HepG2 (cell line): ENCODE data around the gene INTS14. TPM values are rescaled to one million over a fixed set of nuclear protein-coding genes. Genes with fewer than 3 reads are reported as not detected.

Experiments
- ATAC-seq: fragments of 200-7000 bp; cut with Tn5 transposase; 3 replicates; pipeline ENCODE4 v1.9.1; 2020; ENCODE audit warnings: mild to moderate bottlenecking, moderate library complexity
- BruUV-seq: library from RNA; stranded (reverse); fragments of 400-500 nt; replicated peaks from 2 replicates; lab custom pipeline; 2021; lab: Mats Ljungman, UMichigan
- CTCF ChIA-PET: fragments of 300-600 bp; formaldehyde crosslinking; extraction: SDS; loops from one replicate; lab custom pipeline; 2021; ENCODE audit warnings: low total read pairs, inconsistent platforms, low intra/inter-chr PET ratio; lab: Yijun Ruan, JAX
- POLR2A ChIA-PET: fragments of 350-600 bp; sonication (Branson Sonifier 250); formaldehyde crosslinking; loops from one replicate; lab custom pipeline; 2020; ENCODE audit warnings: antibody characterized with exemption, inconsistent platforms; lab: Yijun Ruan, JAX
- DNase-seq: peaks from one replicate; pipeline ENCODE4 v3.0.0-alpha.2; 2015; ENCODE audit warnings: low spot score
- FAIRE-seq: peaks from 3 replicates; lab custom pipeline; 2011; peaks lifted over from hg19 to GRCh38; lab: Jason Lieb, UNC
- H2AFZ ChIP-seq: one replicate; pipeline ENCODE4 v1.6.1; 2011; ENCODE audit warnings: low read length, inconsistent platforms
- H3K27ac ChIP-seq: fragments of 300-600 bp; 3 replicates; pipeline ENCODE4 v1.8.0; 2011; ENCODE audit warnings: mixed run types, mild to moderate bottlenecking, mixed read lengths, low read length, inconsistent platforms; ENCODE audit not compliant: insufficient read depth; ENCODE audit errors: extremely low read length
- H3K27me3 ChIP-seq, 2 experiments: fragments of 200-600 bp in 1 of 2; 2 replicates in 1 of 2; 3 replicates in 1 of 2; pipeline versions ENCODE4 v1.6.0 to v1.8.0; 2011; ENCODE audit warnings: low read length in 2 of 2, mild to moderate bottlenecking in 2 of 2, moderate library complexity in 2 of 2, inconsistent platforms in 1 of 2; ENCODE audit not compliant: insufficient read depth in 2 of 2, control insufficient read depth in 1 of 2
- H3K36me3 ChIP-seq, 2 experiments: fragments of 200-600 bp in 1 of 2; replicated peaks in 1 of 2; 2 replicates in 1 of 2; 3 replicates in 1 of 2; pipeline versions ENCODE4 v1.5.1 to v1.8.0; 2011; ENCODE audit warnings: low read length in 2 of 2, inconsistent platforms in 1 of 2; ENCODE audit not compliant: insufficient read depth in 2 of 2, control insufficient read depth in 1 of 2
- H3K4me1 ChIP-seq: 2 replicates; pipeline ENCODE4 v1.5.1; 2012; ENCODE audit warnings: low read length, inconsistent platforms; ENCODE audit not compliant: insufficient read depth
- H3K4me2 ChIP-seq: 2 replicates; pipeline ENCODE4 v1.6.0; 2011; ENCODE audit warnings: low read depth, low read length, inconsistent platforms
- H3K4me3 ChIP-seq, 3 experiments: fragments of 200-600 bp in 1 of 3; sonication (generic), shearing (Covaris generic) in 1 of 3; replicated peaks in 1 of 3; 2 replicates each; pipeline ENCODE4 v1.5.1; 2011 to 2016; ENCODE audit warnings: low read length in 3 of 3, inconsistent platforms in 2 of 3, low read depth in 2 of 3, mild to moderate bottlenecking in 2 of 3, control low read depth in 1 of 3, mixed read lengths in 1 of 3; ENCODE audit not compliant: insufficient read depth in 1 of 3
- H3K79me2 ChIP-seq: one replicate; pipeline ENCODE4 v1.6.1; 2011; ENCODE audit warnings: low read length, inconsistent platforms; ENCODE audit not compliant: insufficient read depth
- H3K9ac ChIP-seq: 2 replicates; pipeline ENCODE4 v1.6.0; 2011; ENCODE audit warnings: mild to moderate bottlenecking, low read depth, low read length, inconsistent platforms; ENCODE audit not compliant: insufficient read depth
- H3K9me3 ChIP-seq: 2 replicates; pipeline ENCODE4 v1.5.1; 2012; ENCODE audit warnings: mild to moderate bottlenecking, low read length
- H4K20me1 ChIP-seq: 2 replicates; pipeline ENCODE4 v1.6.0; 2011; ENCODE audit warnings: inconsistent platforms, mild to moderate bottlenecking, low read length, moderate library complexity; ENCODE audit not compliant: insufficient read depth
- CBFB ChIP-seq: sonication (generic); formaldehyde crosslinking; IDR thresholded peaks from 2 replicates; pipeline ENCODE4 v1.4.0; 2020; ENCODE audit warnings: missing genetic modification reagents
- KAT7 ChIP-seq: IDR thresholded peaks from 2 replicates; pipeline ENCODE4 v1.6.1; 2018; ENCODE audit warnings: borderline replicate concordance, missing compliant biosample characterization
- MBD4 ChIP-seq: IDR thresholded peaks from 2 replicates; pipeline ENCODE4 v1.6.1; 2012; ENCODE audit warnings: low read length, inconsistent platforms, borderline replicate concordance
- NKX3-1 ChIP-seq: sonication (generic); formaldehyde crosslinking; IDR thresholded peaks from 2 replicates; pipeline ENCODE4 v1.5.0; 2020; ENCODE audit warnings: missing genetic modification reagents
- NRL ChIP-seq: sonication (generic); formaldehyde crosslinking; IDR thresholded peaks from 2 replicates; pipeline ENCODE4 v1.5.0; 2020; ENCODE audit warnings: missing genetic modification reagents, mild to moderate bottlenecking, moderate library complexity, borderline replicate concordance
- PHF5A ChIP-seq: IDR thresholded peaks from one replicate; pipeline ENCODE4 v1.6.1; 2018; ENCODE audit warnings: low read depth, missing genetic modification reagents; ENCODE audit not compliant: unreplicated experiment
- PITX1 ChIP-seq: sonication (generic); formaldehyde crosslinking; IDR thresholded peaks from 2 replicates; pipeline ENCODE4 v1.5.1; 2020; ENCODE audit warnings: mild to moderate bottlenecking, missing genetic modification reagents
- POLR2A ChIP-seq, 2 experiments: IDR thresholded peaks; 2 replicates each; pipeline ENCODE4 v1.6.1; 2011; ENCODE audit warnings: low read depth in 2 of 2, low read length in 2 of 2, mild to moderate bottlenecking in 1 of 2, moderate library complexity in 1 of 2; ENCODE audit not compliant: insufficient read depth in 1 of 2
- TGIF2 ChIP-seq: IDR thresholded peaks from 2 replicates; pipeline ENCODE4 v1.6.1; 2016; ENCODE audit warnings: control low read depth, missing compliant biosample characterization
- ZNF446 ChIP-seq: sonication (generic); formaldehyde crosslinking; IDR thresholded peaks from 2 replicates; pipeline ENCODE4 v1.5.0; 2020; ENCODE audit warnings: mild to moderate bottlenecking, missing genetic modification reagents
- ZNF558 ChIP-seq: sonication (generic); formaldehyde crosslinking; IDR thresholded peaks from 2 replicates; pipeline ENCODE4 v1.9.0; 2022; ENCODE audit warnings: mild to moderate bottlenecking, missing genetic modification reagents, borderline replicate concordance
- ZNF564 ChIP-seq: sonication (generic); formaldehyde crosslinking; IDR thresholded peaks from 2 replicates; pipeline ENCODE4 v1.8.1; 2023; ENCODE audit warnings: mild to moderate bottlenecking, missing genetic modification reagents
- WGBS: methylation state at CpG from one replicate; pipeline ENCODE4 v1.1.6; 2017; ENCODE audit warnings: low lambda C conversion rate; 5-methylcytosine and 5-hydroxymethylcytosine counted together
- in situ Hi-C: cut with HindIII; loops from 2 replicates; pipeline ENCODE4 v1.10.0; 2017; ENCODE audit warnings: low pct_unique_long_range_greater_than_20kb; ENCODE audit not compliant: extremely low pct_ligation_motif_present
- intact Hi-C: fragments of 100-400 bp; cut with micrococcal nuclease; formaldehyde crosslinking; loops from one replicate; pipeline ENCODE4 v1.10.0; 2022; ENCODE audit not compliant: unreplicated experiment
- polyA plus RNA-seq, 8 experiments: library from polyadenylated mRNA; depleted of rRNA in 3 of 8; stranded (reverse) in 7 of 8; unstranded in 1 of 8; fragments of >200 nt; fragmentation: Illumina TruSeq in 4 of 8; extraction: Trizol in 4 of 8; gene quantifications; 2 replicates each; pipeline versions ENCODE4 v1.2.1 to v1.2.3, GENCODE V29; 2011 to 2016; ENCODE audit warnings: low read depth in 4 of 8, missing spikeins in 1 of 8, mixed read lengths in 1 of 8; ENCODE audit not compliant: insufficient read depth in 1 of 8
- total RNA-seq, 5 experiments: library from RNA; depleted of rRNA; stranded (reverse); fragments of >200 nt; fragmentation: Illumina TruSeq; extraction: Trizol; gene quantifications; 2 replicates each; pipeline ENCODE4 v1.2.3, GENCODE V29; 2016; ENCODE audit warnings: low read depth in 1 of 5
- TF ChIP-seq, protein P1 (sequence below): sonication (generic); formaldehyde crosslinking; IDR thresholded peaks from 2 replicates; pipeline ENCODE4 v1.4.0; 2020; ENCODE audit warnings: mild to moderate bottlenecking, missing genetic modification reagents

The INTS14 gene
- total and polyA plus RNA-seq, 2 of the 13 experiments (the other 11 are each of a cell fraction or from before 2014, with no cell fraction given) = 41.4 to 52.0 TPM

DNA sequence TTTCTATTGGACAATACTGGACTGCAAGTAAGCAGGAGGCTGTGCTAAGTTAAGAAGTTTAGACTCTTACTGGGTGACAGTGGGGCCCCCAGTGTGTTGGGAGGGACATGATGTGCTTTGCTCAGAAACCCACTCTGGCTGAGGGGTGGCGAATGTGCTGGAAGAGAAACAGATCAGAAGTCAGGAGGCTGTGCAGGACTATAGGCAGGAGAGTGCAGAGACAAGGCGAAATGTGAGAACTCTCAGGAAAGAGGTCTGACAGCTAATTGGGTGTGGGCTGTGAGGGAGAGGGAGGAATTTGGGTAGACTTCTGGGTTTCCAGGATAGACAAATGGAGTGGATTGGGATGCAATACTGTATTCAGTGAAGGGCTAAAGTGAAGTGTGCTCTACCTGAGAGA lies 22.8 kb upstream of the INTS14 start:
- DNase-seq (no peak), ATAC-seq (no peak), FAIRE-seq (no peak)
- Histone ChIP-seq H2AFZ (no peak overlapping the region), H3K4me3 (no peak overlapping the region), H3K79me2 (no peaks in the 10 kb centered on the region), H3K4me2 (no peak overlapping the region), H3K9ac (no peak overlapping the region), H3K9me3 (no peaks in the 10 kb centered on the region), H3K27me3 (no peaks in the 10 kb centered on the region), H3K27ac (no peak overlapping the region), H3K36me3 (no peaks in the 10 kb centered on the region), H4K20me1 (no peaks in the 10 kb centered on the region), H3K4me1 (peaks cover 21% of the 10 kb centered on the region)
- ChIA-PET POLR2A (no interaction called here), CTCF (no interaction called here)
- in situ Hi-C loops = loop anchor here (25.0 kb wide), 1 partner anchor 229 kb away; the partner anchor contains the start of gene RAB11A
- TF ChIP-seq CBFB = no peak
- TF ChIP-seq KAT7 (CRISPR knock-in tag) = no peak
- TF ChIP-seq NRL (CRISPR knock-in tag) = no peak
- no peak for TF ChIP-seq ZNF564 (CRISPR knock-in tag)
- TF ChIP-seq MBD4 = no peak
- TF ChIP-seq ZNF446 (CRISPR knock-in tag) = no peak
- no peak for TF ChIP-seq NKX3-1 (CRISPR knock-in tag)
- no peak for TF ChIP-seq ZNF558
- no peak for TF ChIP-seq PITX1 (CRISPR knock-in tag)
- no peak for TF ChIP-seq POLR2A (IDR thresholded peaks at IDR 0.05; ENCODE audit: insufficient read depth in 1 of 2, low read depth in 2 of 2, low read length in 2 of 2)
- no peak for TF ChIP-seq PHF5A (CRISPR knock-in tag)
- no peak for TF ChIP-seq TGIF2
- TF ChIP-seq, protein P1, sequence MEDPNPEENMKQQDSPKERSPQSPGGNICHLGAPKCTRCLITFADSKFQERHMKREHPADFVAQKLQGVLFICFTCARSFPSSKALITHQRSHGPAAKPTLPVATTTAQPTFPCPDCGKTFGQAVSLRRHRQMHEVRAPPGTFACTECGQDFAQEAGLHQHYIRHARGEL (CRISPR knock-in tag) = no peak
- WGBS = 96% methylated on average over 2 of the region's 2 CpGs
- intact Hi-C loops = no loop called here
- BruUV-seq = no TSS peak
